CD4-positive, alpha-beta T cell treated with Interleukin-21 for 1 hour (primary cell): ENCODE data around the gene TEX48.

ENCODE experiments used
- DNase-seq: peaks from one replicate; pipeline ENCODE4 v3.0.0-alpha.2; 2020

The TEX48 gene

DNA sequence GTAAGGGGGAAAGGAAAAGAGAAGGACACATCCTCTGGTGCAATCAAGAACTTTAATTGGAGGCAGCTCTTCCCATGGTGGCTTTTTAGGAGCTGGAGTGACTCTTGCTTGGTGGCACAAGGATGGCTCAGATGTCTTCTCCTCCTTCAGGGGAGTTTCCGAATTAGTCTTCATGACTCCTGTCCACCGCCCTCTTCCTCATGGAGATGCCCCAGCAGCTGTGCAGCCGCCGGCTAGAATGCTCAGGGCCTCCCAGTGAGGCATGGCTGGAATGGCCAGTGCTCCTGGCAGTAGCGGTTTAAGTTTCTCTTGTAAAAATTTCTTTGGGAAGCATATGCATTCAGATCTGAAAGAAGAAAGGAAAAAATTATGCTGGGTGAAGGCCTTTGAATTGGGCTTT lies 15.6 kb downstream of the TEX48 start:
- DNase-seq, result no peak

DNA sequence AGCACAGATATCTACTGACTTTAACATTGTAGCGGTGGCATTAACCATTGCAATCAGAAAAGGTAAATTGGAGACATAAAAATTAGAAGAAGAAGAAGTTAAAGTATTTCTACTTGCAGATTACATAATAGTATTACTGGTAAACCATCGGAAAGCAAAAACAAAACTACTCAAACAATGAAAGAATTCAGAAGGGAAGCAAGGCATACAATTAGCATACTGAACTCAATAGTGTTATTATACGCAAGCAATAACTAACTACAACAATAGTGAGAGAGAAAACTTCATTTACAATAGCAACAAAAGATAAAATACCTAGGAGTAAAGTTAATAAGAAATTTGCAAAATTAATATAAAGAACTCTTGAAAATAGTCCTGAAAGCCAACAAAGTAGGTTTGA lies 17.8 kb downstream of the TEX48 start:
- no peak for DNase-seq

DNA sequence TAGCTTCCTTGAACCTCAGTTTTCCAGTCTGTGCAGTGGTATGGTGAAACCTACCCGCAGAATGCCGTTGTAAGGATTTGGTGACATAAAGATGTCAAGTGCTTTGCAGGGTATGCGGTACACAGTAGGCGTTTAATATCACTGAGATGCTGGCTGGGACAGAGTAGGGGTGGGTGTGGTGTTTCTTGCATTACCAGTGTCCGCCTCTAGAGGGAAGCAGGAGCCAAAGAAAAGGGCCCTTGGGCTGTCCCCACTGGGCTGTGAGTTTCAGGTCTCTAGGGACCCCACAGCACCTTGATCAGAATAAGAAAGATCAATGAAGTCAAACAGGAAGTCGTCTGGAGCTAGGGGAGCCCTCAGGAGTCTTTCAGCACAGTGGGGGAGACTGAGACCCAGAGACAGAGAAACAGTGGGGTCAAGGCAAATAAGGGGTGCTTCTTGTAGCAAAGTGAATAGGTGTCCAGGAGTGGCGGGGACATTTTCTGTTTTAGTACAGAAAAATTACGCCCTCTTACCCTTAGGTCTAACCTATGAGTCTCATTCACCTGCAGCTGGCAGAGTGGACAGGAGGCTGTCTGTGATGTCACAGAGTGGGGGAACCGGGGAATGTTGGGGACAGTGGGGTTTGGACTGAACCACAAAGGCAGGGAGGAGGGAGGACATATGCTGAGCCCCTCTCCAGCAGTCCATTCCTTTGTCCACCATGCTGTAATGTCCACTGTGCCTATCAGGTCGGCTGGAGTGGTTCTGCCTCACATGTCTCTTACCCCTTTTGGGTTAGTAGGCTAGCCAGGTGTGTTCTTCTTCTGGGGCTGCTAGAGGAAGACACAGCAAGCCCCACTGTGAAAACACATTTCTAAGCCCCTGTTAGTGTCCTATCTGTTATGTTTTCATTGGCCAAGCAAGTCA lies 19.7 kb downstream of the TEX48 start:
- peak; percentile 62 for DNase-seq

DNA sequence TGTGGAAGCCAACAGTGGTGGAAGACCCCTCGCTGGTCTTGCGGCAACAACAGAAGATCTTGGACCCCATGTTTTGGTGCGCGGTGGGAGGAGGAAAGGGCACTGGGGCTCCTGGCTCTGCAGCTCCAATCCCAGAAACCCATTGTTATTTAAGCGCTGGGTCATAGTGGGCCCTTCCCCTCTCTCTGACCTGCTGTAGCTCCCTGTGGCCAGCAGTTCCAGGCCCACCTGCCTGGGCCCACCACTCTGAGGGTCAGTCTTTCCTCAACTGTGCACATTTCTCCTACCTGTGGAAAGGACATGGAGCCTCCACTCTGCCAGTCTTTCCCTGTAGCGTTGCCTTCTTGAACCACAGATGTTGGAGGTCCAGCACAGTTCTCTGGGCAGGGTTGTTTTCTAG lies 24.3 kb downstream of the TEX48 start, which contains the start of gene TEX53:
Gene TEX53, minus strand, starts transcription at position 101 of the 400 bp plus-strand sequence. Its CDS starts 31 bp downstream, at position 70.
- DNase-seq, result no peak

DNA sequence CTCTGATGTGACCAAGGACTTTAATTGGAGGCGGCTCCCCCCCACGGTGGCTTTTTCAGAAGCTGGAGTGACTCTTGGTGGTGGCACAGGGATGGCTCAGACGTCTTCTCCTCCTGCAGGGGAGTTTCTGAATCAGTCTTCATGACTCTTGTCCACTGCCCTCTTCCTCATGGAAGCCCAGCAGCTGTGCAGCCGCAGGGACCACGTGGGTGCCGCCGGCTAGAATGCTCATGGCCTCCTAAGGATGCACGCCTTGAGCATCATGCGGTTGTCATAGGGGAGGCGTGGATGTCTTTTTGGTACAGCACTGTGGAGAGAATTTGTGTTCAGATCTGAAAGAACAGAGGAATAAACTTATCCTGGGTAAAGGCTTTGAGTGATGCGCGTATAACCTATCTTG lies 25.7 kb downstream of the TEX48 start:
- DNase-seq, result no peak

DNA sequence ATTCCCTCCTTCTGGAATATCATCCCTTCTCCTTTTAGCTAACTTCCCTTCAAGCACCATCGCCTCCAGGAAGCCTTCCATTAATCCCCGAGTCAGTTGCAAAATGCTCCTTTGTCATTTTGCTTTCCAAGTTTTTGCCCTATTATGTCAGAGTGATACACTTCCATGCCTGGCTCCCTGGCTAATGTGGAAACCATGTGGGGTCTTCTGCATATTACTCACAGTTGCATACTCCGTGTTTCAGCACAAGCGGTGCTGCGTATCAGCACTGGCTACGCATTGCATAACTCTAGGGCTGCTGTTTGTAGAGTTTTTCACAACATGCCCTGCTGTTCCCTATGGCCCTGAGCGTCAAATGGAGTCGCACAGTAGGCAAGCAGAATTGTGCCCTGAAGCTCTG lies 26.3 kb downstream of the TEX48 start:
- no peak for DNase-seq

DNA sequence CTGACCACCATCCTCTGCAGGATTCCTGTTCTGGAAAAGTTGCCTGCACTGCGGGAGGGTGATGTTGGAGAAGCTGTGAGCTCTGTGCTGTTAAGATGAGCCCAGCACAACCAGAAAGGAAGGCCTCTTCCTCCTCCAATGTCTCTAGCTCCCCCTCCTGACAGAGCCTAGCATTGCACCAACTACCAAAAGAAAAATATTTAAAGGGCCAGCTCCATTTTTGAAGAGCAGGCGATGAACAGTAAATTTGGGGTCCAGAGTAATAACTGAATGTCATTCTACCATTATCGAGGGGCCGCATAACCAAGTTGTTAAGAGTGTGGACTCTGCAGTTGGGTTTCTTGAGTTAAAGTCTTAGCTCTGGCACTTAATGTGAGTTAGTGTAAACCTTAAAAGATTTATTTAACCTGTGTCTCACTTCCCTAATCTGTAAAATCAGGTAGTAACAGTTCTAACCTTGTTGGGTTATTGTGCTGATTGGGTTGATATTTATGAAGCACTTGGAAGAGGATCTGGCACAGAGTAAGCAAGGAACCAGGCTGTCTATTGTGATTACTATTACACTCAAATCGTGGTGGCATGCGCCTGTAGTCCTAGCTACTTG lies 28.3 kb downstream of the TEX48 start:
- DNase-seq, result peak; percentile 88

DNA sequence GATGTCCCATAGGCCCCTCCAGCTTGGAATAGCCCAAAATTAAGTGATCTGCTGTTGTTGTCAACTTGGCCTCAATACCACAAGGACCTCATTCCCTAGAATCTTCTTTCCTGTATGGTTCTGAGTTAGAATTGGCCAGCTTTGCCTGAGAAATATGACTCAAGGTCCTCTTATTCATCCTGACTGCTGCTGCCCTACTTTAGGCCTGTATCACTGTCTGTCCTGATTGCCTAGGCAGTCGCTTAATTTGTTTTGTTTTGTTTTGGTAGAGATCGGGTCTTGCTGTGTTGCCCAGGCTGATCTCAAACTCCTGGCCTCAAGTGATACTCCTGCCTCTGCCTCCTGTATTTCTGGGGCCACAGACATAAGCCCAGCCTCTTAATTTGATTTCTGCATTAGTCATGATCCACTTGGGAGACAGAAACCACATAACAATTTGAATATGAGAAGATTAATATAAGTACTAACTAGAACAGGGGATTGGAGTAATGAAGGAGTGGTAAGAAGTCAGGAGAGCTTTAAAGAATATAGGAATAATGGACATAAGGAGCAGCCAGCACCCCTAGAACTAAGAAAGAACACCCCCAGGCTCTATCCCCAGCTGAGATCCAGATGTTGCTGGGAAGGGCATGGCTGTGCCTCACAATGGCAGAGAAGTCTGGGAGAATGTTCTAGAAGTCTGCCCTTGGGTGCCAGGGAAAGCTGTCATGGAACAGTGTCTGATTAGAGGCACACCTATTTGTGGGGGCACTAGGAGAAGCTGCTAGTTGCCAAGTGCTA lies 29.0 kb downstream of the TEX48 start:
- DNase-seq, result no peak

DNA sequence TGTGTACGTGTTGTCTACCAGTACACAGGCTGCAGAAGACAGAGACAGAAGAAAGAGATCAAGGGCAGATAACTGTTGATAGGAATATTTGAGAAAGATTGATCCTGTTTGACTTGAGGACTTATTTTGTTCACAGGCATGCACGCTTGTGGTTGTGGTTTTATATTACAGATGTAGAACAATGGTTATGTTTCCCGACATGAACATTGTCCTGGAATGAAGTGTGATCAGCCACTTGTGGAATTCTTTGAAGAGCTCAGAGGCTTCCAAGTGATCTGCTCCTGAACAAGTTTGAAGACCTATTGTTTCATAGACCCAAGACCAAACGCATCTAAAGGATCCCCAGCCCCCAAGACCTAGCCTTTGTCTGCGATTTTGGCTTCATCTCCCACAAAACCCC lies 38.1 kb downstream of the TEX48 start:
- no peak for DNase-seq

DNA sequence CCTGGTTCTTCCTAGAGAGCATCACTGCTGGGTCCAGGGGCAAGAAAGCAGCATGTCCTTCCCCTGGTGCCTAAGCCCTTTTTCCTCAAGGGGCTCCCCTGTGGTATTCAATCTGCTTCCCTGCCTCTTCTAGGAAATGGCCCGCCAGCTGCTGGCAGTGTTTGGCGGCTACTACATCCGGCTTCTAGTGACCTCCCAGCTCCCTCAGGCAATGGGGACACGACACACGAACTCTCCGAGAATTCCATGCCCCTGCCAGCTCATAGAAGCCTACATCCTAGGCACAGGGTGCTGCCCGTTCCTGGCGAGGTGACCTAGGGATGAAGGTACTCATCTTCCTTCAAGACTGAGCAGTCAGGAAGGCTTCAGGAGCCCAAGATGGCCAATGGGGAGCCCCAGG lies 39.0 kb downstream of the TEX48 start:
- DNase-seq, result no peak

DNA sequence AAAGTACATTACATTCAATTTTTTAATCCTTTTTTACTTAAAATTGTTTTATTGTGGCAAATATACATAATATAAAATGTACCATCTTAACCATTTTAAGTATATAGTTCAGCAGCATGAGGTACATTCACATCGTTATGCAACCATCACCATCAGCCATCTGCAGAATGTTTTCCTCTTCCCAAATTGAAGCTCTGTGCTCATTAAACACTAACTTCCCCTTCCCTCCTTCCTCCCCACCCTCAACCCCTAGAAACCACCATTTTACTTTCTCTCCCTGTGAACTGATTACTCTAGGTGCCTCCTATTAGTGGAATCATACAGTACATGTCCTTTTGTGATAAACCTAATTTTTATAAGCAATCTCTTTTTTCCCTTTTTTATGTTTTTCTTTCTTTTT lies 40.0 kb downstream of the TEX48 start:
- DNase-seq, result no peak

DNA sequence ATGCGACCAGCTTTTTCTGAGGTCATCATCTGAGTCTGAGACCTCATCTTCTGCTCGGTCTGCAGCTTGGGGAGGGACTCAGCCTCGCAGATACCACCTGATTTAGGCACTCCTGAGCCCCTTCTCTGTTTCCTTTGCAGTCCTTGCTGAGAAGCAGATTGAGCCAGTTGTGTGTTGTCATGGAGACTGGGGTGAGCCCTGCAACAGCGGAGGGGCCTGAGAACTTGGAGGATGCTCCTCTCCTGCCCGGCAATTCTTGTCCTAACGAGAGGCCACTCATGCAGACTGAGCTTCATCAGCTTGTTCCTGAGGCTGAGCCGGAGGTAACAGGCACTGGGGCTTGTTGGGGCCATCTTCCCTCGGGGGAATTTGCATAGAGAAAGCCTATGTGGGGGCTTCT lies 43.6 kb downstream of the TEX48 start:
- no peak for DNase-seq

DNA sequence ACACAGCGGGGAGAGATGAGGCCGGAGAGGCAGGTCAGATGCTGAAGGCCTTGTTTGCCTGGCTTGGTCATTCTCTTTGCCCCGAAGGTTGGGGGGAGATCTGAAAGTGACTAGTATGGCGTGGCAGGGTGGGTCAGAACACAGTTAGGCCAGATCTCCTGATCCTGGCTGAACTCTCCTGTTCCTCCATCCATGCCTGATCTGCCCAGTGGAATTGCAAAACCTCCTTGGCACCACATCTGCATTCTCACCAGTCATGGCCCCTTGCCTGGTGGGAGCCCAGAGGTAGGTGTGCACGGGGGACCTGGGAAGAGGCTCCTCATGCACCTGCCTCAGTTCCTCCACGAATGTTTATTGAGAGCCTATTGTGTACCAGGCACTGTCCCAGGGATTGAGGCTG lies 47.6 kb downstream of the TEX48 start:
- no peak for DNase-seq

DNA sequence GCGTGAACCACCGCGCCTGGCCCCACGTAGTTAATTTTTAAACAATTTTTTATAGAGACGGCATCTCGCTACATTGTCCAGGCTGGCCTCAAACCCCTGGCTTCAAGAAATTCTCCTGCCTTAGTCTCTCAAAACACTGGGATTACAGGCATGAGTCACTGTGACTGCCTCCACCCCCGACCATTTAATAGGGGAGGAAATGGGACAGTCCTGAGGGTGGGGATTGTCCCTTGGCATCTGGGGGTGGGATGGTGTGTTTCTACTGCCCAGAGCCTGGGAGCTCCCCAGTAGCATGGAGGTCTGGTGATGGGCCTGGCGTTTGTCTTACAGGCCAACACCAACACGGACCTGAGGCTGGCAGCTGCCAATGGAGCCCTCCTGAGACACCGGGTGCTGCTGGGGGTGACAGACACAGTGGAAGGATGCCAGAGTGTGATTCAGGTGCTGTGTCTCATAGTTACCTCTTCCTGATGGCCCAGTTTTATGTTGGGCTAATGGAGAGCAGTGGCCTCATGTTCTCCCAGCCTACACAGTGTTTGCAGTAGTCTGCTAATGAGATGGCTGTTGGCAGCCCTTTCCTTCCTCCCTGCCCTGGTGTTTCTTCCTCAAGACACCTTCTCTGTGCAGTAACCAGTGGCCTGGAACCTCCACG lies 48.4 kb downstream of the TEX48 start:
- no peak for DNase-seq

DNA sequence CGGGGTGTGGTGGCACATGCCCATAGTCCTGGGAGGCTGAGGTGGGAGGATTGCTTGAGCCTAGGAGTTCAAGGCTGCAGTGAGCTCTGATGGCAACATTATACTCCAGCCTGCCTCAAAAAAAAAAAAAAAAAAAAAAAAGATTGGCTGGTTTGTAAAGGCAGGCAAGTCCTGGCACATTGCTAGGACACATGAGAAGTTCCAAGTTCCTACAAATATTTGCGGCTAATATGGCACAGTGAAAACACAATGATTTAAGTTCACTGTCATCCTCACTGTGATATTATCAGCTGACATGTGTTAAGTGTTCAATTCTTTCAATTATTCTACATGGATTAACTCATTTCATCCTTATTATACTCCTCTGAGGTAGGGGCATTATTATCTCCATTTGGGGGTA lies 50.8 kb downstream of the TEX48 start:
- DNase-seq, result no peak

DNA sequence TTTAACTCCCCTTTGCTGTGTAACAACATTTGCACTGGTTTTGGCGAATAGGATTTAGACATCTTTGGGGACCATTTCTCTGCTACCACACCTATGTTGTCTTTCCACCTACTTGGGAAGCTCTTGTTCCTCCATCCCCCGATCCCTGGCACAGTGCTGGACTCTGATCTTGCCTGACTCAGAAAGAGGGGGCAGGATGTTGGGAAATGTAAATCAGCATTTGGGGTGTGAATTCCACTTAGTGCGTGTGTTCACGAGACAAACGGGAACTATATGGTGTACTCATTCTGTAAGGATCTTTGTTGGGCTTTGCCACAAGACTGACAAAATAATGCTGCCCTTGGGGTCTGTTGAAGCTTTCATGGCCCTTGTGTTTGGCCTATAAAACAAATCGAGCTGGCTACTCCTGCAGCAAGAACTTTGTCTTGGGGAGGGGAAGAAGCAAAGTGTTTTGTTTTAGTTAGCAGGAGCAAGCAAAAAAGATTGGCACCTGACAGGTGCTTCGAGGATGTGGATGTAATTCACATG lies 52.4 kb downstream of the TEX48 start:
- no peak for DNase-seq

DNA sequence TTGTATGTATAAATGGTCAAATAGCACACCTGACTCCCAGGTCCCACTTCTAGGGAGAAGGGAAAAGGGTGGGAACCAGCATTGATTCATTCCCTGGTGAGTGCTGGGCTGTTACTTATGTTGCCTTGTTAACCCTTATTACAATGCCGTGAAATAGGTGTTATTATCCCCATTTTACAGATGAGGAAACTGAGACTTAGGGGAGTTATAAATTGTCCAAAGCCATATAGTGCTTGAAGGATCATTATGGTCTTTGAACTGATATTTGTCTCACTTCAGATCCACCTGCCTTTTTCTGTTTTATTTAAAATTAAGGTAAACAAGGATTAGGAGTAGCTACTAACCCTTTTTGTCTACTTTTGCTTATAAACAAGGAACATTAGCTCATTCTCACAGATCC lies 54.4 kb downstream of the TEX48 start:
- DNase-seq, result no peak

DNA sequence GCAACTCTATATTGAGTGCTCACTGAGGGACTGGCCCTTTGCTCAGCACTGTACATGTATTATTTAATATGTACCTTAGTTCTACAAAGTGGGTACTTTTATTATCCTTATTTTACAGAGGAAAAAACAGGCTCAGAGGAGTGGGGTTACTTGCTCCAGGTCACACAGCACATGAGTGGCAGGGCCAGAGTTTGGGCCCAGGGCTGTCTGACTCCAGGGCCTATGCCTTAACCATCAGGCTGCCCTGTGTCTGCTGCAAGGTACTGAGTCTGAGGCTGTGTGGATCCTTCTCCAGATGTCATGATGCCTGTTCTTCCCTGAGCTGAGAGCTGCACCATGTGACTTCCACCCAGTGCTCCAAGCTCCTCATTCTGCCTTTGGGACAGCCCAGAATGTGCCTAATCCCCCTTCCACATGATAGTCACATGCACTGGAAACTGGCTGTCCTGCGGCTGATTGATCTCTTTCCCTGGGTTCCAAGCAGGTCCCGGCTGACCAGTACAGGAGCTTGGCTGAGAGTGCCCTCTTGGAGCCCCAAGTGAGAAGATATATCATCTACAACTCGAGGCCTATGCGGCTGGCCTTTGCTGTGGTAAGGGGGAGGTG lies 55.5 kb downstream of the TEX48 start:
- no peak for DNase-seq

DNA sequence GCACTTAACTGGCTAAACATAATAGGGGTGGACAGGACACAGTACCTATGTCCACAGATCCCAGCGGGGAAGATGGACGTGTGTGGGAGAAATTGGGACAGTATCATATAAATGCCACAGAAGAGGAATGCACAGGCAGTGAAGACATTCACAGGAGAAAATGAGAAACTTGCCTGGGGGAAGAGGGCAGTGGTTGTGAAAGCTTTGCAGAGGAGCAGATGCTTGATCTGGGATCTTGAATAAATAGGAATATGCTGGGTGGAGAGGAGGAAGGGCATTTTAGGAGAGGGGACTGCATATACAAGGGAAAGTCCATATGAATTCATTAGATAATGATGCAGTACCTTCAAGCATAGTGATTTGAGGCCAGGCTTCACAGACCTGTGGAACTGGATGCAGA lies 57.3 kb downstream of the TEX48 start:
- DNase-seq, result no peak

DNA sequence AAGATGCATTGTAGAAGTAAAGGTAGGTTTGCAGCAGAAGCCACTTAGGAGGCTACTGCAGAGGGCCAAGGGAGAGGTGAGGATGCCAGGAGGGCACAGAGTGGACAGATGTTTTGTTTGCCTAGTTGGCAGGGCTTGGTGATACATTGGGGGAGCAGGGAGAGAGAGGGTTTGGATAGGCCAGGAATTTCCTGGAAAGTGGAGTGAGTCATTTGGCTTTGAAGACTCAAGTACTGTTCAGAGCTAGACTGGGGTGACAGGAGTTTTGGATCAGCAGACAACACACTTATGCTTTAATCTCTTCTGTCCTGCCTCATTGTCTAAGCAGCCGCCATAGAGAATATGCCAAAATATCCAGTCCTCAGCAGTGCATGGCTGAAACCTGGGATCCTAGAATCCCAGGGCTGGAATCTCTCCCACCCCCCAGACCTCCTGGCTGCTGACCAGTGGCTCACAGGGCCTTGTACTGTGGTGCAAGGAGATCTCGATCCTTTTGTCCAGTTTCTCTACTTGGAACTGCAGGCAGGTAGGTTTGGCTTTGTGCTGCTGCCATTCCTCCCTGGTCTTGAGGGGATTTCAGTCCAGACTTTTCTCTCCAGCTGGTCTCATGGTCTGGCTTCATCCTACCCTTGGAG lies 59.9 kb downstream of the TEX48 start:
- DNase-seq, result no peak

DNA sequence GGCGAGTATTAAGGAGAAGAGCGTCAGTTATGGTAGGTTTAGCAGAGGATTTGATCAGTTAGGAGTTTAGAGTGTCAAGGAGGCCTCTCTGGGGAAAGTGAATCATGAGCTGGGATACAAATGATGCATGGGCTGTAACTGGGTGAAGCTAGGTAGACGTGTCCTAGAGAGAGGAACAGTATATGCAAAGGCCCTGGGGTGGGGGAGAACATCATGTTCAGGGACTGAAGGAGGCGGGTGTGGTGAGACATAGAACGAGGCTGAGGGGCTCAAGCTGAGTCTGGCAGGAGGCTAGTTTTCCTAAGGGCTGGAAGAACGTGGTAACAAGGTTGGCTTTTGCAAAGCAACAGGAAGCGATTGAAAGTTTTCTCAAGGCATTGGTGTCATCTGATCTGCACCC lies 60.4 kb downstream of the TEX48 start:
- DNase-seq, result no peak

DNA sequence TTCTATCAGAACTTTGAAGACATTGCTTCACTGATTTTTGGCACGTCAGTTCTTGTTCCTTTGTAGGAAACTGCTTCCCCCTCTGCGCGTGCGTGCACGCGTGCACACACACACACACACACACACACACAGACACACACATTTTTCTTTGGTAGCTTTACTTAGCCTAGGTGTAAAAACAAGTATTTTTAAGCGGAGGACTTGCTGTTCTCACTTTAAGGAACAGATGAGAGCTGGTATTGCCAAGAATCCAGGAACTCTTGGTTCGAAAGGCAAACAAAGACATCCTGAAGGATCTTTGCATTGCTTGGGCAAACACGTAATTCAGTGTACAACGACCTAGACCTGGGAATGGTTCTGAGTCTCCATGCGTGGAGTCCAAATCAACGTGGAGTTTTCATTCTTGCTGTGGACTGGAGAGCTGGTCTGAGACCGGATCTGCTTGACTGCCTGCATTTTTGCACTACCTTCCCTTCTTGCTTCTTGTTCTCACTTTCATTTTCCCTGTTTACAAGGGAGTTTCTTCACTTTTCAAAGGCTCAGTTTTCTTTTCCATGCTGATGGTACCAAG lies 62.7 kb downstream of the TEX48 start:
- no peak for DNase-seq
